HepG2 (cell line): ENCODE measurements around the gene RTEL1. TPM values are rescaled to one million over a fixed set of nuclear protein-coding genes. Genes with fewer than 3 reads are reported as not detected.

Experiments used
- BCL6 ChIP-seq: IDR thresholded peaks from 2 replicates; pipeline ENCODE4 v1.6.1; 2016; ENCODE audit warnings: missing genetic modification reagents, missing compliant biosample characterization
- FOXC1 ChIP-seq: sonication (generic); formaldehyde crosslinking; IDR thresholded peaks from 2 replicates; pipeline ENCODE4 v1.8.0; 2022; ENCODE audit warnings: mild to moderate bottlenecking, missing genetic modification reagents, borderline replicate concordance
- ONECUT2 ChIP-seq: sonication (generic); formaldehyde crosslinking; IDR thresholded peaks from 2 replicates; pipeline ENCODE4 v1.4.0; 2020; ENCODE audit warnings: missing genetic modification reagents
- SOX13 ChIP-seq, 3 experiments: fragments of 450-650 bp in 1 of 3; sonication (generic) in 1 of 3; formaldehyde crosslinking in 1 of 3; IDR thresholded peaks in 2 of 3; conservative IDR thresholded peaks in 1 of 3; 2 replicates each; pipeline versions ENCODE4 v1.5.0 to v1.6.1; 2016 to 2020; ENCODE audit warnings: antibody characterized with exemption in 1 of 3, mild to moderate bottlenecking in 1 of 3, missing compliant biosample characterization in 1 of 3, missing genetic modification reagents in 1 of 3, moderate library complexity in 1 of 3
- ZBTB3 ChIP-seq: sonication (generic); formaldehyde crosslinking; IDR thresholded peaks from 2 replicates; pipeline ENCODE4 v1.4.0; 2020; ENCODE audit warnings: low read depth, mild to moderate bottlenecking, moderate library complexity, missing genetic modification reagents, borderline replicate concordance
- ZKSCAN1 ChIP-seq: fragments of 150-350 bp; IDR thresholded peaks from 2 replicates; pipeline ENCODE4 v1.6.1; 2014; ENCODE audit warnings: low read length
- ZKSCAN5 ChIP-seq: sonication (generic); formaldehyde crosslinking; IDR thresholded peaks from 2 replicates; pipeline ENCODE4 v1.5.1; 2020; ENCODE audit warnings: mild to moderate bottlenecking, missing genetic modification reagents
- ZNF382 ChIP-seq: sonication (generic); formaldehyde crosslinking; IDR thresholded peaks from 2 replicates; pipeline ENCODE4 v1.5.0; 2020; ENCODE audit warnings: missing genetic modification reagents, mild to moderate bottlenecking, borderline replicate concordance
- ZNF468 ChIP-seq: sonication (generic); formaldehyde crosslinking; IDR thresholded peaks from 2 replicates; pipeline ENCODE4 v1.8.0; 2022; ENCODE audit warnings: mild to moderate bottlenecking, moderate library complexity, missing genetic modification reagents
- ZNF816 ChIP-seq: sonication (generic); formaldehyde crosslinking; IDR thresholded peaks from 2 replicates; pipeline ENCODE4 v1.8.0; 2022; ENCODE audit warnings: missing genetic modification reagents, mild to moderate bottlenecking, borderline replicate concordance
- ZSCAN30 ChIP-seq: sonication (generic); formaldehyde crosslinking; IDR thresholded peaks from 2 replicates; pipeline ENCODE4 v1.5.0; 2020; ENCODE audit warnings: mild to moderate bottlenecking, missing genetic modification reagents
- ZZZ3 ChIP-seq: sonication (generic); formaldehyde crosslinking; IDR thresholded peaks from 2 replicates; pipeline ENCODE4 v1.4.0; 2020; ENCODE audit warnings: missing genetic modification reagents, mild to moderate bottlenecking, borderline replicate concordance
- polyA plus RNA-seq, 8 experiments: library from polyadenylated mRNA; depleted of rRNA in 3 of 8; stranded (reverse) in 7 of 8; unstranded in 1 of 8; fragments of >200 nt; fragmentation: Illumina TruSeq in 4 of 8; extraction: Trizol in 4 of 8; gene quantifications; 2 replicates each; pipeline versions ENCODE4 v1.2.1 to v1.2.3, GENCODE V29; 2011 to 2016; ENCODE audit warnings: low read depth in 4 of 8, missing spikeins in 1 of 8, mixed read lengths in 1 of 8; ENCODE audit not compliant: insufficient read depth in 1 of 8
- total RNA-seq, 5 experiments: library from RNA; depleted of rRNA; stranded (reverse); fragments of >200 nt; fragmentation: Illumina TruSeq; extraction: Trizol; gene quantifications; 2 replicates each; pipeline ENCODE4 v1.2.3, GENCODE V29; 2016; ENCODE audit warnings: low read depth in 1 of 5
- TF ChIP-seq, protein P1 (sequence below), 2 experiments: fragments of 450-650 bp in 1 of 2; sonication (generic) in 1 of 2; formaldehyde crosslinking; IDR thresholded peaks; 2 replicates each; pipeline versions ENCODE4 v1.5.0 to v1.8.0; 2020 to 2022; ENCODE audit warnings: mild to moderate bottlenecking in 1 of 2, missing genetic modification reagents in 1 of 2
- TF ChIP-seq, protein P2 (sequence below): sonication (generic); formaldehyde crosslinking; IDR thresholded peaks from 2 replicates; pipeline ENCODE4 v1.8.0; 2022; ENCODE audit warnings: mild to moderate bottlenecking, missing genetic modification reagents, moderate library complexity
- TF ChIP-seq, protein P3 (sequence below): sonication (generic); formaldehyde crosslinking; IDR thresholded peaks from 2 replicates; pipeline ENCODE4 v1.4.0; 2020; ENCODE audit warnings: missing genetic modification reagents

RTEL1 gene
- total and polyA plus RNA-seq, 2 of the 13 experiments (the other 11 are each of a cell fraction or from before 2014, with no cell fraction given) = 21.8 to 36.4 TPM

DNA sequence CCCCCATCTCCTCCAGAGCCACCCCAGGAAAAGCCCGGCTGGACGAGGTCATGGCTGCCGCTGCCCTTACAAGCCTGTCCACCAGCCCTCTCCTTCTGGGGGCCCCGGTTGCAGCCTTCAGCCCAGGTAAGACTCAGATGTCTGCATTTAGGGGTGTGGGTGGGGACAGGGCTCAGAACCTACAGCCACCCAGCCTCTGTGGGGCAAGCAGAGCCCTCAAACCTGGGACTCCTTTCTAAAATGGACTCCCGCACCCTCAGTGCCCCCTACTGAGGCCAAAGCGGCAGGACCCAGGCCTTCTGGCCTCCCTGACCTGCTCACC is 83.2 kb downstream of the RTEL1 start (continued):
- no peak for TF ChIP-seq SOX13 (IDR thresholded peaks at IDR 0.05)
- TF ChIP-seq SOX13 (CRISPR knock-in tag; conservative IDR thresholded peaks at IDR 0.05 in 1 of 2, IDR thresholded peaks at IDR 0.05 in 1 of 2) = 0 out of 4 replicates have a peak, but pooled peaks of 1 of the 2 experiments have one; percentile 67
- TF ChIP-seq ZSCAN30 (CRISPR knock-in tag) = no peak
- TF ChIP-seq ZNF816 = peak; percentile 9; the same call in 1 of the 2 replicates
- TF ChIP-seq BCL6 (CRISPR knock-in tag) = no peak
- peak; percentile 53; the same call in 1 of the 2 replicates for TF ChIP-seq FOXC1
- no peak for TF ChIP-seq ZNF382 (CRISPR knock-in tag)
- peak; percentile 47; the same call in 1 of the 2 replicates for TF ChIP-seq ZNF468 (CRISPR knock-in tag)
- TF ChIP-seq ZKSCAN1 = no peak
- TF ChIP-seq ZZZ3 (CRISPR knock-in tag) = 0 out of 2 replicates have a peak, but pooled peaks have one; percentile 11
- TF ChIP-seq, protein P1, sequence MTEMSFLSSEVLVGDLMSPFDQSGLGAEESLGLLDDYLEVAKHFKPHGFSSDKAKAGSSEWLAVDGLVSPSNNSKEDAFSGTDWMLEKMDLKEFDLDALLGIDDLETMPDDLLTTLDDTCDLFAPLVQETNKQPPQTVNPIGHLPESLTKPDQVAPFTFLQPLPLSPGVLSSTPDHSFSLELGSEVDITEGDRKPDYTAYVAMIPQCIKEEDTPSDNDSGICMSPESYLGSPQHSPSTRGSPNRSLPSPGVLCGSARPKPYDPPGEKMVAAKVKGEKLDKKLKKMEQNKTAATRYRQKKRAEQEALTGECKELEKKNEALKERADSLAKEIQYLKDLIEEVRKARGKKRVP (CRISPR knock-in tag; IDR thresholded peaks at IDR 0.05) = no peak
- TF ChIP-seq ZKSCAN5 (CRISPR knock-in tag) = 0 out of 2 replicates have a peak, but pooled peaks have one; percentile 32
- TF ChIP-seq, protein P2, sequence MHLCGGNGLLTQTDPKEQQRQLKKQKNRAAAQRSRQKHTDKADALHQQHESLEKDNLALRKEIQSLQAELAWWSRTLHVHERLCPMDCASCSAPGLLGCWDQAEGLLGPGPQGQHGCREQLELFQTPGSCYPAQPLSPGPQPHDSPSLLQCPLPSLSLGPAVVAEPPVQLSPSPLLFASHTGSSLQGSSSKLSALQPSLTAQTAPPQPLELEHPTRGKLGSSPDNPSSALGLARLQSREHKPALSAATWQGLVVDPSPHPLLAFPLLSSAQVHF = no peak
- TF ChIP-seq, protein P3, sequence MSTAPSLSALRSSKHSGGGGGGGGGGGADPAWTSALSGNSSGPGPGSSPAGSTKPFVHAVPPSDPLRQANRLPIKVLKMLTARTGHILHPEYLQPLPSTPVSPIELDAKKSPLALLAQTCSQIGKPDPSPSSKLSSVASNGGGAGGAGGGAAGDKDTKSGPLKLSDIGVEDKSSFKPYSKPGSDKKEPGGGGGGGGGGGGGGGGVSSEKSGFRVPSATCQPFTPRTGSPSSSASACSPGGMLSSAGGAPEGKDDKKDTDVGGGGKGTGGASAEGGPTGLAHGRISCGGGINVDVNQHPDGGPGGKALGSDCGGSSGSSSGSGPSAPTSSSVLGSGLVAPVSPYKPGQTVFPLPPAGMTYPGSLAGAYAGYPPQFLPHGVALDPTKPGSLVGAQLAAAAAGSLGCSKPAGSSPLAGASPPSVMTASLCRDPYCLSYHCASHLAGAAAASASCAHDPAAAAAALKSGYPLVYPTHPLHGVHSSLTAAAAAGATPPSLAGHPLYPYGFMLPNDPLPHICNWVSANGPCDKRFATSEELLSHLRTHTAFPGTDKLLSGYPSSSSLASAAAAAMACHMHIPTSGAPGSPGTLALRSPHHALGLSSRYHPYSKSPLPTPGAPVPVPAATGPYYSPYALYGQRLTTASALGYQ (CRISPR knock-in tag) = no peak
- TF ChIP-seq ONECUT2 (CRISPR knock-in tag) = no peak
- no peak for TF ChIP-seq ZBTB3
